ENCODE data around the gene ZFHX3. TPM values are rescaled to one million over a fixed set of nuclear protein-coding genes. Genes with fewer than 3 reads are reported as not detected.

The ZFHX3 gene
- total and polyA plus RNA-seq, 10 of the 15 experiments (the other 5 are each of a cell fraction or from before 2014, with no cell fraction given), result 0.68 to 8.6 (median 2.0) TPM

- ATAC-seq, result no peak
- in situ Hi-C loops (cut with MboI) (no loop called here), intact Hi-C loops (cut with micrococcal nuclease; ENCODE audit: unreplicated experiment) (no loop called here)
- Histone ChIP-seq H3K4me3 (no peak overlapping the region), H3K9me3 (replicated peaks; ENCODE audit: control insufficient read depth, insufficient read depth, low read length) (no peaks in the 10 kb centered on the region), H3K4me2 (ENCODE audit: control insufficient read depth, insufficient read depth) (no peak overlapping the region), H3K79me2 (ENCODE audit: control insufficient read depth, insufficient read depth, low read length) (no peaks in the 10 kb centered on the region), H3K27me3 (replicated peaks in 1 of 2; ENCODE audit: control insufficient read depth in 2 of 2, insufficient read depth in 2 of 2, low read length in 1 of 2) (no peaks in the 10 kb centered on the region), H3K27ac (ENCODE audit: control insufficient read depth, insufficient read depth) (no peak overlapping the region), H4K20me1 (ENCODE audit: control insufficient read depth, insufficient read depth) (no peaks in the 10 kb centered on the region), H2AFZ (ENCODE audit: control insufficient read depth, low read depth, low read length) (no peak overlapping the region), H3K36me3 (ENCODE audit: control insufficient read depth in 2 of 2, insufficient read depth in 2 of 2, low read length in 1 of 2) (no peaks in the 10 kb centered on the region), H3K9ac (ENCODE audit: control insufficient read depth, insufficient read depth, low read length) (no peak overlapping the region), H3K4me1 (ENCODE audit: control insufficient read depth, insufficient read depth, low read length) (peaks cover 11% of the 10 kb centered on the region)
- WGBS (ENCODE audit: insufficient coverage, insufficient replicate concordance, low lambda C conversion rate, missing lambda C conversion rate), result 94% methylated on average over 4 of the region's 4 CpGs
- DNase-seq (ENCODE audit: low read depth, low spot score), result no peak
- SMC1A ChIA-PET (ENCODE audit: uncharacterized antibody, unreplicated experiment), result interaction anchor here (0.7 to 1.8 kb wide), 3 partner anchors 13 to 1257 kb away, joined by 3 to 4 read pairs (median 3); no protein-coding TSS in a partner anchor
- no TSS peak for BruUV-seq (replicated peaks)
- POLR2A ChIA-PET, result no interaction called here
- RAD21 ChIA-PET (ENCODE audit: unreplicated experiment), result no interaction called here
- no peak for FAIRE-seq
- CTCF ChIA-PET, result interaction anchor here (10.6 kb wide), 1 partner anchor 16 kb away, joined by 69 read pairs; no protein-coding TSS in a partner anchor
- no peak for TF ChIP-seq HDAC6 (IDR thresholded peaks at IDR 0.05; ENCODE audit: unreplicated experiment)
- no peak for TF ChIP-seq GABPA (IDR thresholded peaks at IDR 0.05; ENCODE audit: low read depth)
- no peak for TF ChIP-seq FOS (IDR thresholded peaks at IDR 0.05; ENCODE audit: borderline replicate concordance, extremely low read depth, insufficient read length)
- TF ChIP-seq IKZF1 (conservative IDR thresholded peaks at IDR 0.05), result no peak
- TF ChIP-seq STAT3 (IDR thresholded peaks at IDR 0.05; ENCODE audit: low read depth, low read length), result no peak
- TF ChIP-seq TCF3 (IDR thresholded peaks at IDR 0.05; ENCODE audit: borderline replicate concordance, insufficient read depth, low read depth, low read length), result no peak
- no peak for TF ChIP-seq POLR2A (IDR thresholded peaks at IDR 0.05; ENCODE audit: low read depth, low read length)
- TF ChIP-seq FOXM1 (IDR thresholded peaks at IDR 0.05; ENCODE audit: low read depth, low read length), result no peak
- no peak for TF ChIP-seq FOXK2 (IDR thresholded peaks at IDR 0.05)
- no peak for TF ChIP-seq RUNX3 (IDR thresholded peaks at IDR 0.05; ENCODE audit: low read length)
- no peak for TF ChIP-seq NRF1 (conservative IDR thresholded peaks at IDR 0.05; ENCODE audit: low read depth, low read length)
- no peak for TF ChIP-seq NBN (IDR thresholded peaks at IDR 0.05)
- TF ChIP-seq TARDBP (IDR thresholded peaks at IDR 0.05; ENCODE audit: borderline replicate concordance), result no peak
- TF ChIP-seq E4F1 (IDR thresholded peaks at IDR 0.05; ENCODE audit: borderline replicate concordance, partially characterized antibody), result no peak
- no peak for TF ChIP-seq SIN3A (IDR thresholded peaks at IDR 0.05; ENCODE audit: low read depth, low read length)
- no peak for TF ChIP-seq CBFB (IDR thresholded peaks at IDR 0.05; ENCODE audit: low read depth)
- no peak for TF ChIP-seq CEBPZ (IDR thresholded peaks at IDR 0.05; ENCODE audit: low read depth, low read length)
- no peak for TF ChIP-seq JUNB (IDR thresholded peaks at IDR 0.05)
These were observed 197.9 kb downstream of the ZFHX3 start for GRCh38 chr16:72850021-72850420.
